OCI-LY1 (cell line): ENCODE data around the gene CRISPLD2.

Experiments
- H2AFZ ChIP-seq: fragments of 200-600 bp; sonication (generic), shearing (Covaris generic); 2 replicates; pipeline ENCODE4 v1.6.0; 2014; ENCODE audit warnings: antibody characterized with exemption, mild to moderate bottlenecking, low read length
- H3F3A ChIP-seq: fragments of 200-600 bp; sonication (generic), shearing (Covaris generic); 2 replicates; pipeline ENCODE4 v1.6.0; 2014; ENCODE audit warnings: mild to moderate bottlenecking, antibody characterized with exemption, low read length, moderate library complexity; ENCODE audit not compliant: insufficient read depth
- H3K27ac ChIP-seq: fragments of 200-600 bp; sonication (generic); 2 replicates; pipeline ENCODE4 v1.5.1; 2014; ENCODE audit warnings: low read length, mixed run types, mild to moderate bottlenecking, low read depth; ENCODE audit not compliant: poor library complexity, severe bottlenecking
- H3K27me3 ChIP-seq: fragments of 200-600 bp; sonication (generic); 2 replicates; pipeline ENCODE4 v1.6.0; 2014; ENCODE audit warnings: antibody characterized with exemption, mild to moderate bottlenecking, low read length, moderate library complexity; ENCODE audit not compliant: insufficient read depth
- H3K36me3 ChIP-seq: fragments of 200-600 bp; sonication (generic); 2 replicates; pipeline ENCODE4 v1.6.1; 2014; ENCODE audit warnings: mild to moderate bottlenecking, antibody characterized with exemption, low read length, moderate library complexity, mixed read lengths; ENCODE audit not compliant: insufficient read depth
- H3K4me1 ChIP-seq: fragments of 200-600 bp; sonication (generic); 2 replicates; pipeline ENCODE4 v1.5.1; 2014; ENCODE audit warnings: mild to moderate bottlenecking, low read length, moderate library complexity; ENCODE audit not compliant: insufficient read depth, severe bottlenecking
- H3K4me2 ChIP-seq: fragments of 200-600 bp; sonication (generic), shearing (Covaris generic); 2 replicates; pipeline ENCODE4 v1.6.1; 2014; ENCODE audit warnings: low read length
- H3K4me3 ChIP-seq: fragments of 200-600 bp; sonication (generic); 2 replicates; pipeline ENCODE4 v1.5.1; 2014; ENCODE audit warnings: low read length, low read depth, mild to moderate bottlenecking, mixed read lengths; ENCODE audit not compliant: poor library complexity, severe bottlenecking
- H3K79me2 ChIP-seq: fragments of 200-600 bp; shearing (Covaris generic); 2 replicates; pipeline ENCODE4 v1.6.1; 2016; ENCODE audit warnings: mixed run types, low read length, mixed read lengths; ENCODE audit not compliant: insufficient read depth
- H3K9ac ChIP-seq: fragments of 200-600 bp; sonication (generic), shearing (Covaris generic); 2 replicates; pipeline ENCODE4 v1.6.1; 2014; ENCODE audit warnings: mild to moderate bottlenecking, low read length, mixed read lengths
- H3K9me2 ChIP-seq: fragments of 200-600 bp; sonication (generic), shearing (Covaris generic); 2 replicates; pipeline ENCODE4 v1.6.1; 2014; ENCODE audit warnings: low read depth, mild to moderate bottlenecking, low read length, mixed read lengths
- H3K9me3 ChIP-seq: fragments of 200-600 bp; shearing (Covaris generic); 2 replicates; pipeline ENCODE4 v1.6.1; 2014; ENCODE audit warnings: low read length, mixed read lengths
- H4K20me1 ChIP-seq: fragments of 200-600 bp; sonication (generic), shearing (Covaris generic); 2 replicates; pipeline ENCODE4 v1.6.0; 2016; ENCODE audit warnings: mild to moderate bottlenecking, low read length; ENCODE audit not compliant: insufficient read depth
- CTCF ChIP-seq: fragments of 200-600 bp; sonication (generic), shearing (Covaris generic); IDR thresholded peaks from 2 replicates; pipeline ENCODE4 v1.5.1; 2017; ENCODE audit warnings: mild to moderate bottlenecking, antibody characterized with exemption, low read length, moderate library complexity, mixed read lengths
- EZH2 ChIP-seq: fragments of 200-600 bp; sonication (generic), shearing (Covaris generic); IDR thresholded peaks from 2 replicates; pipeline ENCODE4 v1.8.0; 2017; ENCODE audit warnings: borderline replicate concordance, mixed run types, mild to moderate bottlenecking, antibody characterized with exemption, low read length, moderate library complexity, mixed read lengths

Gene CRISPLD2

GRCh38 chr16:84827897-84828296 is 8.1 kb downstream of the CRISPLD2 start:
- H3K27me3 ChIP-seq: peaks cover 12% of the 10 kb centered on the region; the same call in 1 of the 2 replicates

GRCh38 chr16:84828322-84828721 is 8.5 kb downstream of the CRISPLD2 start:
- Histone ChIP-seq H3K27ac (no peak overlapping the region), H3K9me3 (no peaks in the 10 kb centered on the region), H3K79me2 (no peaks in the 10 kb centered on the region), H3K9ac (no peak overlapping the region), H3K4me3 (no peak overlapping the region), H3K4me1 (no peaks in the 10 kb centered on the region), H3F3A (no peaks in the 10 kb centered on the region), H3K9me2 (no peaks in the 10 kb centered on the region), H3K4me2 (no peak overlapping the region), H4K20me1 (no peaks in the 10 kb centered on the region), H3K36me3 (no peaks in the 10 kb centered on the region), H2AFZ (no peak overlapping the region), H3K27me3 (peaks cover 13% of the 10 kb centered on the region; the same call in 1 of the 2 replicates)
- no peak for TF ChIP-seq CTCF

More at GRCh38 chr16:84827897-84828296, 8.1 kb downstream of the CRISPLD2 start:
- Histone ChIP-seq H3K4me1 (no peaks in the 10 kb centered on the region), H3K4me2 (no peak overlapping the region), H3K9ac (no peak overlapping the region), H2AFZ (no peak overlapping the region), H3K79me2 (no peaks in the 10 kb centered on the region), H3K9me3 (no peaks in the 10 kb centered on the region), H3K9me2 (no peaks in the 10 kb centered on the region), H3K27ac (no peak overlapping the region), H3K36me3 (no peaks in the 10 kb centered on the region), H3K4me3 (no peak overlapping the region), H4K20me1 (no peaks in the 10 kb centered on the region), H3F3A (no peaks in the 10 kb centered on the region)
- TF ChIP-seq EZH2 (no peak), CTCF (no peak)

DNA sequence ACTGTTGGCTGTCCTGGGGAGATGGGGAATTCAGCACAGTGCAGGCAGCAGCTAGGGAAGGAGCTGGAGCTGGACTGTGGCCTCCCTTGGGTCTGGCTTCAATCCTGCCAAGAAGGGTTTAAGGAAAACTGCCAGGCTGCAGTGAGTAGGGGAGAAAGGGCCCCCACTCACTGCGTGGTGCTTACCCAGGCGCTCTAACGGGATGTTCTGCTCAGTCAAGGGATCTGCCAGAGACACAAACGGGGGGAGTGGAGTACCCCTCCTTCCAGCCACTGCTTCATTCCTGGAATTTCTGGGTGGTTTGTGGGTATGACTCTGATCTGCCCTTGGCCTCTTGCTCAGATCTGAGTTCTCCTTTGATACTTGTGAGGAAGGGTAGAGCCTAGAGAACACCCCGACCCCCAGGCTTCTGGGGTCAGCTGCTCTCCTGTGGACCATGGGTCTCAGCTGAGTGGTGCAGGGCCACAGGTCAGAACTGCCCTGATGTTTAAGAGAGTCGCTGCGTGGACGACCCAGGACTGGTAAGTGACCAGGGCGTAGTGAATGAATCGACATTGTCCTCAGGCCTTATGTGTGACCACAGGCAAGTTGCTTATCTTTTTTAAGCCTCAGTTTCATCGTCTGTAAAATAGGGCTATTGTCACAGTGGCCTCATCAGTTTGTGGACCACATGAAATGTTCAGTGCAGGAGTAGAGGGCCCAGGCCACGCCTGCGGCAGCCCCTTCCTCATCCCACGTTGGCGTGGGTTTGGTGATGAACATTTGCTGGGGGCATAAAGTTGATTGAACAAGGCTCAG is 9.6 kb downstream of the CRISPLD2 start:
- Histone ChIP-seq H3K4me3 (no peak overlapping the region), H3K4me1 (no peaks in the 10 kb centered on the region), H4K20me1 (no peaks in the 10 kb centered on the region), H3K36me3 (no peaks in the 10 kb centered on the region), H3K4me2 (no peak overlapping the region), H3K9me2 (no peaks in the 10 kb centered on the region), H3K79me2 (no peaks in the 10 kb centered on the region), H3K27ac (no peak overlapping the region), H3K9me3 (no peaks in the 10 kb centered on the region), H2AFZ (no peak overlapping the region), H3F3A (no peaks in the 10 kb centered on the region), H3K9ac (no peak overlapping the region), H3K27me3 (peaks cover 11% of the 10 kb centered on the region; the same call in 1 of the 2 replicates)
- TF ChIP-seq CTCF (no peak), EZH2 (no peak)
